ENCODE results near the gene TENM3.
A peak's percentile ranks its signal among the peaks of the same experiment; 100 is the strongest.

TENM3 gene

GRCh38 chr4:182827954-182828353 lies 584.8 kb downstream of the TENM3 start:
- no peak for DNase-seq

DNA sequence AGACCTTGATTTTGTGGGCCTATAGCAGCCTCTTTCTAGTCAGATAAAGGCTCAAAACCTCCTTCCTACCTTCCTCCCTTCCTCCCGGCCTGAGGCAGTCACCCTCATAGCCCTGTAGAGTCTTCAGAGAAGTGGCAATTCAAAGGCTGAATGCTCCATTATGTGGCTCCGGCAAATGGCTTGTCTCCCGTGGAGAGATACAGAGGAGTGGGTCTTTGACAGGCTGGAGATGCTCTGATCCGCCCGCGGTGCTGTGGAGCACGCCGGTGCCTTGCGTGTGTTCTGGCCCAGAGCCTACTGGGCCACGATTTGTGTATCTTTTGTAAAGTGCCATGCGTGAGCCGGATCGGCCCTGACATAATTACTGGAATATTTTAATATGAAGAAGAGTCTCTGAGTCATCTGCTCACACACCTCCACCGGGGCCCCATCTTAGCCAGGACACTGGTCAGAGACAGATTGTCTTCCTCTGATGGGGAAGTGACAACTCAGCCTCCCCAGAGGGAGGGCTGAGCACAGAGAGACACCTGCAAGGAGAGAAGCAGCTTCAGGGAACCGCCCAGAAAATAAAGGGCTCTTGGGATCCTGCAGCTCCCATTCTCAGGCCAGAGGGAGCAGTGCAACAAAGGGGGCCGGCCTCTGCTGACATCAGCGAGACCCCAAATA lies 585.3 kb downstream of the TENM3 start:
- no peak for DNase-seq

DNA sequence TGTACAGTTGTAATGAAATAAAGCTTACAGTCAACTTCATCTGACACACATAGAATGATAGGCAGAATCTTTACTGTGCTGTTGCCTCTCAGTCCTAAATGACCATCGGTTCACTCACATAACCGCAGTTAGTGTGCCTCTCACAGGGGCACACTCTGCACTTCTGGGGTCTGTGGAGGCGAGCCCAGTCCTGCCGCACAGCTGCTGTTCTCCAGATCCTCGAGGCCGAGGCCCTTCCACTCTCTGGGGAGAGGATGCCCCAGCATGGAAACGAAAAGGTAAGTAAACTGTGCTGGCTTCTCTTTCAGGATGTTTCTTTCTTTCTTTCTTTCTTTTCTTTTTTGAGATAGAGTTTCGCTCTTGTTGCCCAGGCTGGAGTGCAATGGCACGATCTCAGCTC lies 586.0 kb downstream of the TENM3 start:
- no peak for DNase-seq

GRCh38 chr4:182831376-182831775 lies 588.2 kb downstream of the TENM3 start:
- no peak for DNase-seq

DNA sequence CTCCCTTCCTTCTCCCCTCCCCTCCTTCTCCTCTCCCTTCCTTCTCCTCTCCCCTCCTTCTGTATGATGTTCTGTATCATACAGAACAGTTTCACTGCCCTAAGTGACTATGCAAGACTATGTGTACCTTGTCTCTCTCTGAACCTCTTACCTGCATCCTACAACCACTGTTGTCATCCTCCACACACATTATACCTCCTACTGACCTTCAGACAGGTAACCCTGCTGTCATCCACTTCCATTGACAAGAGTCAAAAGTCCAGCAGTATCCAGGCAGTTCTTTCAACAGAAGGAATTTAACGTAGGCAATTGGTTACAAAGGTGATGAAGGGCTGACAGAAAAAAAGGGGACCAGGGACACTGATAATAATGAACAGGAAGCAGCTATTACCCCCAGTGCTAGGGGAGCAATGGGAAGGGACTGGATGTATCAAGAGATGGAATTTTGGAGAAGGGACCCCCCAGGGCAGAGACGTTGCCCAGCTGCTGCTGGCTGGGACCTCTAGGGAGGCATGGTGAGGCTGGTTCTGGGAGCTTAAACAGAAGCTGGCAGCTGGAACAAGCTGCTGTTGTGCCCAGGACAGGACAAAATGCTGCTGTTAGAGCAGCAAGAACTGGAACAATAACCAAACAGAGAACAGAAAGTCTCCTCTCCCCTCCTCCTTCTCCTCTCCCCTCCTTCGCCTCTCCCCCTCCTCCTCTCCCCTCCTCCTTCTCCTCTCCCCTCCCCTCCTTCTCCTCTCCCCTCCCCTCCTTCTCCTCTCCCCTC lies 589.3 kb downstream of the TENM3 start:
- no peak for DNase-seq

DNA sequence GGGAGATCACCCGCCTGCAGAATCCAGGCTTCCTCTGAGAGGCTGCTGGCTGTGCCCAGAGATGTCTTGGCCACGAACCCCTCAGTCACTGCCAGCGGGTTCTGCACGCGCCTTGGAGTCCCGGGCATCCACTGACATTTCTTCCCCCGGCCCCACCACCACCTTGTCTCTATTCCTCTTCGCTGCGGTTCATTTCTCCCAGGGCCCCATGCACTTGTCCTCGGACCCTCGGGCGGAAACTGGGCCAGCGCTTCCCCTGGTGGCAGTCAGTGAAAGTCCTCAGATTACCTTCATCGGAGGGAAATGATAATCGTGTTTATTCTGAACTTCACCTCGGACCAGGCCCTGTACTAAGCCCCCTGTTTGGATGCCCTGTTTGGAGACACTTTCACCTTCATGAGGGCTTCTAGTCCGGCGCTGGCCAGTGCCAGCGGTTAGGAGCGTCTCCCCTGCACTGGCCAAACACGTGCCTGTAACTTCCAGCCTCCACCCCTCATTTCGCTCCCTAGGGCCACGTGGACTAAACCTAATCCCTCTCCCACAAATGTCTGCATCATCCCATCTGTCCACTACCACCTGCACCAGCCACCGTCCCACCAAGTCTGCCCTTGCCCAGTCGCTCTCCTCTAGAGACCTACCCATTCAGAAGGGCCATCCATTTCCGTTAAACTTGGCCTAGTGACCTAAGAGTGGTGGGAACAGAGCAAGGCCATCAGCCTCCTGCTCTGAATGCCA lies 592.0 kb downstream of the TENM3 start:
- no peak for DNase-seq

GRCh38 chr4:182837831-182838230 lies 594.6 kb downstream of the TENM3 start:
- DNase-seq, result no peak

- no peak for DNase-seq
These were observed 595.3 kb downstream of the TENM3 start for GRCh38 chr4:182838535-182838934.

DNA sequence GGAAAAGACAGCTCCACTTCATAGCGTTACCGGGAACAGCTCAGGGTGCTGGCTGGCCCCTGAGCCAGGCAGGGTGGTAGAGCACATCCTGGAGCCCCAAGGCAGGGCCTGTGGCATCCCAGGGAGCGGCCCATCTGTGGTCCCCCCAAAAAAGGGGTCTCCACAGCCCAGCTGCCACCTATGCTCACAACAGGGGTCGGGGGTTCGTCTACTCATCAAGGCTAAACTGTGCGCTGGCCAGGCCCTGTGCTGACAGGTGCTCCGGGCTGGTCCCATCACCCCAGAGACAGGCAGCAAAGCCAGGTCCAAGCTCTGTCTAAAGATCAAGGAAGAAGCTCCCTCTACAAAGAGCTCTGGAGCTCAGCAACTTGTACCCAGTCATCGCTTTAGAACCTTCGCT lies 596.1 kb downstream of the TENM3 start:
- DNase-seq, result no peak

DNA sequence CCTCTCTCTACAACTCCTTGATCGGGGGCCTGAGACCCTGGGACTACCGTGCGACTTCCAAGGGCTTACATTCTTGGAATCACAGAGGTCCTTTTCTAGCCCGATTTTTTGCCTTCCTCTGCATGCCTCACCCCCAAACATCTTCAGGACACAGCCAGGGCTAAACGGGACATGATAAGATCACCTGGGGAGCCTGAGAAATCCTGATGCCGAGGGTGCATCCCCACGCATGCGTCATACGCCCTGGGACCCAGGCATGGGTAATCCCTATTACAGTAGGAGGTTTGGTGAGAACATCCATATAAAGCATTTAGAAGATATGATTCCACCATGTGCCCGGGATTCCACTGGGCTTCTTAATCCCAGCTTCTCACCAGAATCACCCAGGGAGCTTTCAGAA lies 596.9 kb downstream of the TENM3 start:
- DNase-seq, result no peak

DNA sequence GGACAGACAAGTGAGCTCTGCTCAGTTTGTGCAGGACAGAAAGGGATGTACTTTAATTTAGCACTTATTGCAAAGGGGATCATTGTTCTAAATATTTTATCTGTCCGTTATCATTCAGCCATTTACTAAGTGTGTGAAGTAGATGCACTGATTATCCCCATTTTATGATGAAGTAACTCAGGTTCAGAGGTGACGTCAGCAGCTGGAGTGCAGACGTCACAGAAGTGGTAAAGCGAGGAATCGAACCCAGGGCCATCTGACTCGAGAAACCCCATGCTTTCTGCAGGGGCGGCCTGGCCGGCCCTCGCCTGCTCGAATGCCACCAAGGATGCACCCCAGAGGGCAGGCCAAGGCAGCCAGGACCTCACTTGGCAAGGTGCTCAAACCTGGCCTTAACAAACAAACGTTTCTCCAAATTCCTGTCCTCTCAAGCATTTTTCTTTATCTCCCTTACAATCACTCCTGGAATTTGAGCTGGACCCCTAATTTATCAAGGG lies 599.0 kb downstream of the TENM3 start:
- no peak for DNase-seq

- DNase-seq, result no peak
These were observed 599.7 kb downstream of the TENM3 start for GRCh38 chr4:182842759-182843390.

DNA sequence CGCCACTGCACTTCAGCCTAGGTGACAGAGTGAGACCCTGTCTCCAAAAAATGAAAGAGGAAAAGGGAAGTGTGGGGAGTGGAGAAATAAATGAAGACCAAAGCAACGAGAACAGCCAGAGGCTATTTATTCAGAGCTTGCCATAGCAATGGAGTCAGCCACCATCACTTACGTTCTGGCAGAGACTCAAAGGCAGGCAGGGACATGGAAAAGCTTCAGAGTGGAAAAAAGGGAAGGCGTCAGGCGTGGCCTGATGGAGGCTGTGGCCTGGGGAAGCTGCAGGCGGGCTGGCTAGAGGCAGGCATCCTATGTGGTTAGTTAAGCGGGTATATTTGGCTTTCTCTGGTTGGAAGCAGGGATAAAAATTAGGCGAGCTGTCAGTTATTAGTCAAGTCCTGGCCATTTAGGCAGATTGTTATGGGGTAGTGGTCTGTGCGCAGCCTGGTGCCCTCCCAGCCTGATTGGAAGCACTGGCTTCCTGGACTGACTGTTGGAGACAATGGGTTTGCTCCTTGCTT lies 600.7 kb downstream of the TENM3 start:
- DNase-seq, result no peak

DNA sequence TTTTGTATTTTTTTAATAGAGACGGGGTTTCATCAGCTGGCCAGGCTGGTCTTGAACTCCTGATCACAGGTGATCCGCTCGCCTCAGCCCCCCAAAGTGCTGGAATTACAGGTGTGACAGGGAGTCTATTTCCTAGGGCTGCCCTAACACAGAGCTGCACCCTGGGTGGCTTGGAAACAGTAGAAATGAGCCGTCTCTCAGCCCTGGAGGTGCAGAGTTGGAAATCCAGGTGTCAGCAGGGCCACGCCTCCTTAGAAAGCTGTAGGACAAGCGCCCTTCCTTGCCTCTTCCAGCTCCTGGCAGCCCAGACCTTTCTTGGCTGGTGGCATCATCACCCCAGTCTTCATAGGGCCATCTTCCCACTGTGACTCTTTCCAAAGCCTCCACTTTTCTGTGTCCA lies 602.4 kb downstream of the TENM3 start:
- no peak for DNase-seq

GRCh38 chr4:182846036-182846435 lies 602.8 kb downstream of the TENM3 start:
- no peak for DNase-seq

DNA sequence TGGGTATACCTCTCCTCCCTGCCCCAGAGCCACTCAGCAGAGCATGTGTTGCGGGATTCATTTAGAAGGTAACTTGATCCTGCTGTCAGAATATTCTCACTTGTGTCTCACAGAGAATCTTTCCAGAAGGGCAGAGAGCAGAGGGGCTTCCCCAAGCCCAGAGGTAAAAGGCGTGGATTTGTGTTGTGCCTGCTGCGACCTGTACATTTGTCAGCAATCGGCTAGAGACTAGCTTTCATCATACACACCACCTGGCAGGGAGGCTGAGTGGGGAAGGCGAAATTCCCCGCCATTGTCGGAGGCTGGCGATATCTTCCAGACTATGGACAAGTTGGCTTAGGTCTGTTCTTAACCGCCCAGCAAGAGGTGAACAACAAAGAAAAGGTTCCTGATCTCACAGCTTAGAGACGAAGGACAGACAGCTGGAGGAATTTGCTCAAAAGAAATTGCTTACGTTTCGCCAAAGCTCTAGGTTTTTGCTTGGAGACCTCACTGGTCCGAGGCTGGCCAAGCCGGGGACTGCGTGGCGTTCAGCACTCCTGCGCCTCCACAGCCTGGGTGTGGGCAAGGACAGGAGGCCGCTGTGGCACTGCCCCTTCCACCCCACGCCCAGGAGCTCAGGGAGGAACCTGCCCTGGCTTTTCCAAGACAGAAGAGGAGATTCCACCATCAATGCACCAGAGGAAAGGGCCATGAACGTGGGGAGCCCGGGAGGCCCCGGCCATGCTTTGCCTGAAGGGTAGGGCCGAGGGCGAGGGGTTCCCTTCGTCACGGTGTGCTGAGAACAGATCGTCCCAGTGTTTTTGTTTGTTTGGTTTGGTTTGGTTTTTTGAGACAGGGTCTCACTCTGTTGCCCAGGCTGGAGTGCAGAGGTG lies 604.6 kb downstream of the TENM3 start:
- peak; percentile 1 for DNase-seq

DNA sequence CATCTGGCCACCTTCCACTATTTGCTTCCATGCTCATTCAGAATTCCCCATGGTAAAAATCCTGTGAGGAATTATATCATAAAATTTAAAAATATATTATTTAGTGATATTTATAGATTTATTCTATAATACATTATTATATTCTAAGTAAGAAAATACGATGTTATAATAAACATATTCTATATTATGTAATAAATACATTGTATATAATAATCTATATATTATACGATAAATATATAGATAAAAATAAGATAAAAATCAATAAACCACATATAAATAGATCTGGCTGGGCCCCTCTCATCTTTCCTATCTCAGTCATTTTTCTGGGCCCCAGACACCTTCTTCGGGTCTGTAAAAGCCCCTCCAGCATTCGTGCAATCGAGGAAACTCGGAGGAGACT lies 605.5 kb downstream of the TENM3 start:
- DNase-seq, result no peak

Measured in NCI-H2171 (cell line).